Activated CD4-positive, alpha-beta T cell treated with anti-CD3 and anti-CD28 coated beads, Interleukin-2, amount 10 ng/mL, durations not matched to agents 7 days and 5 days (primary cell): Measurements from ENCODE around the gene RSPH6A. TPM values are rescaled to one million over a fixed set of nuclear protein-coding genes. Genes with fewer than 3 reads are reported as not detected.

Experiments used
- CTCF ChIA-PET: fragments of 350-600 bp; sonication (Branson Sonifier 250); formaldehyde crosslinking; loops from one replicate; lab custom pipeline; 2021; ENCODE audit warnings: antibody characterized with exemption; lab: Charles Lee
- POLR2A ChIA-PET: fragments of 350-600 bp; sonication (Branson Sonifier 250); formaldehyde crosslinking; loops from one replicate; lab custom pipeline; 2021; ENCODE audit warnings: antibody characterized with exemption; lab: Charles Lee
- DNase-seq: peaks from one replicate; pipeline ENCODE4 v3.0.0-alpha.2; 2020
- H3K27ac Mint-ChIP-seq: one replicate; pipeline ENCODE4 v1.8.0; 2021; ENCODE audit warnings: mild to moderate bottlenecking, moderate library complexity, mixed read lengths
- H3K27me3 Mint-ChIP-seq: one replicate; pipeline ENCODE4 v1.8.0; 2021; ENCODE audit warnings: mixed read lengths
- H3K36me3 Mint-ChIP-seq: one replicate; pipeline ENCODE4 v1.8.0; 2021; ENCODE audit warnings: low read depth, mixed read lengths
- H3K4me1 Mint-ChIP-seq: one replicate; pipeline ENCODE4 v1.8.0; 2021; ENCODE audit warnings: mixed read lengths
- H3K4me3 Mint-ChIP-seq: one replicate; pipeline ENCODE4 v1.8.0; 2021; ENCODE audit warnings: mild to moderate bottlenecking, moderate library complexity, mixed read lengths
- H3K9me3 Mint-ChIP-seq: one replicate; pipeline ENCODE4 v1.8.0; 2021; ENCODE audit warnings: mixed read lengths
- total RNA-seq, 2 experiments: library from RNA; stranded (reverse); gene quantifications; one replicate each; pipeline ENCODE4 v1.2.3, GENCODE V29; 2021

Gene RSPH6A
- total RNA-seq, 2 experiments from 2014 or later, result 0.42 to 0.57 TPM

DNA sequence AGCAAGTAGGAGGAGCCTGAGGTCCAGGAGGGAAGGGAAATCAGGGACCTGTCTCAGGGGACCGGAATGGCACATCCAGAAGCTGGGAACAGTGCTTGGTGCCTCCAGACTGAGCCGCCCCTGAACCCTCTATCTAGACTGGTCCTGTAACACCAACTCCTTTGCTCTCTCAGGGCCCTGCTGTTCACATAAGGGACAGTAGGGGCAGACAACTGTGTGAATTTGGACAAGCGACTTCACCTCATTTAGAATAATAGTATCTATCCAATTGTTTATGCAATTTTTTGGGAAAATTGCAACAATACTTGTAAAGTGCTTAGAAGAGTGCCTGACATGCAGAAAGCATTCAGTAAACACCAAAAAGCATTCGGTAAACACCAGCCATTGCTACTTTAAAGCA, 33.8 kb upstream of the RSPH6A start:
- DNase-seq, result no peak
- Mint-ChIP-seq H3K27ac (no peak overlapping the region), H3K4me3 (no peak overlapping the region), H3K36me3 (peaks cover 48% of the 10 kb centered on the region), H3K4me1 (peaks cover 1% of the 10 kb centered on the region), H3K27me3 (no peaks in the 10 kb centered on the region), H3K9me3 (no peaks in the 10 kb centered on the region)
- POLR2A ChIA-PET, result no interaction called here
- CTCF ChIA-PET, result interaction anchor here (0.8 kb wide), 1 partner anchor 28 kb away, joined by 3 read pairs; no protein-coding TSS in a partner anchor

DNA sequence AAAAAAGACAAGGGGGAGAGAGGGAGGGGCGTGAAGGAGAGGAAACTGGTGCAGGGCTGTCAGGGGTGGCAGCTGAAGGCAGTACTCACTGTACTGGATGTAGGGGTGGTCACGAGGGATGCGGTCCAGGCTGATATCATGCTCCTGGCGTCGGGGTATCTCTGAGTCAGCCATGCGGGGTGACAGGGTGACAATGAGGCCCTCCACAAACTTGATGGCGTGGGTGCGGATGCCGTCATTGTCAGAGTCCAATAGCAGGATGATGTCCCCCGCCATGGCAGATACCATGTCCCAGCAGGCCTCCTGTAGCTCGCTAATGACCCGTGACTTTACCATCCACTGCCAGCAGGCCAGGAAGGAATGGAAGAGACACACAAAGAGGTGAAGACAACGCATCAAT, 32.6 kb upstream of the RSPH6A start:
- Mint-ChIP-seq H3K4me1 (peaks cover 1% of the 10 kb centered on the region), H3K9me3 (no peaks in the 10 kb centered on the region), H3K27me3 (no peaks in the 10 kb centered on the region), H3K27ac (no peak overlapping the region), H3K4me3 (no peak overlapping the region), H3K36me3 (peaks cover 53% of the 10 kb centered on the region)
- CTCF ChIA-PET, result interaction anchor here (0.6 to 0.9 kb wide), 2 partner anchors 12 to 17 kb away, joined by 3 read pairs; no protein-coding TSS in a partner anchor
- no peak for DNase-seq
- POLR2A ChIA-PET, result no interaction called here

DNA sequence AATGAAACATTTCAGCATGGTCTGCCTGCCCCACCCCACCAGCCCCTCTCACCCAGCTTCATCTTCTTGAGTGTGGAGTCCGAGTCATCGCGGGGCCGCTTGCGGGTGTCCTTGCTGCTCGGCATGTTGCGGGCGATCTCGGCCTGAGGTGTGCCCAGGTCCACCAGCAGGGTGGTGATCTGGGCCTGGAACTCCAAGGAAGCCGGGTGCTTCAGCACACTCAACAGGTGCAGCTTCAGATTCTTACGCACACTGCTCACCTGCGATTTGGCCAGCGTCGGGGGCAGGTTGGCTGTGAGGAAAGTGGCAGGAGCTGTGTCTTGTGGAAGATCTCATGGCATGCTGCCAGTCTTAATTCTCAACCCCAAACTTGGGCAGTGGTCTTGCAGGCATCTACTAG, 27.1 kb upstream of the RSPH6A start:
- H3K9me3 Mint-ChIP-seq, result no peaks in the 10 kb centered on the region
- no peak for DNase-seq
- H3K27ac Mint-ChIP-seq, result no peak overlapping the region
- peaks cover 69% of the 10 kb centered on the region for H3K36me3 Mint-ChIP-seq
- H3K27me3 Mint-ChIP-seq, result no peaks in the 10 kb centered on the region
- CTCF ChIA-PET, result no interaction called here
- H3K4me3 Mint-ChIP-seq, result no peak overlapping the region
- peaks cover 1% of the 10 kb centered on the region for H3K4me1 Mint-ChIP-seq
- POLR2A ChIA-PET, result no interaction called here

DNA sequence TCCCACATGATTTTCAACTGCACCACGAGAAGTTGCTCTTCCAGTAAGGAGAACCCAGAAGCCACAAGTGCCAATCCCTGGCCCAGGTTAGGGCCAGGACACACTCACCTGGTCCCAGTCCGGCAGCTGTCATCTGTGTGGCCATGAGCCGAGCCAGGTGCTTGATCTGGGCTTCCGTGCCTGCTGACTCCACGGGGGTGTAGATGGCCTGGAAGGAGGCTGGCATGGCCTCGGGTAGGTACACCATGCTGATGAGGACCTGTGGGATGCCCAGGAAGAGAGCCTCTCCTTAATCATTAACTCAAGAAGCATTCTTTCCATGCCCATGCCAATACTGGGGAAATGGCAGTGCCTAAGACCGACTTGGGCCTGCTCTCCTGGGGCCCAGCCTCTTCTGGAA, 19.9 kb upstream of the RSPH6A start:
- no peaks in the 10 kb centered on the region for H3K9me3 Mint-ChIP-seq
- ChIA-PET CTCF (interaction anchor here (0.6 to 1.0 kb wide), 3 partner anchors 17 to 29 kb away, joined by 3 to 5 read pairs (median 3); partner anchors contain the start of genes FOXA3 and SYMPK), POLR2A (no interaction called here)
- no peaks in the 10 kb centered on the region for H3K4me1 Mint-ChIP-seq
- peaks cover 60% of the 10 kb centered on the region for H3K36me3 Mint-ChIP-seq
- no peaks in the 10 kb centered on the region for H3K27me3 Mint-ChIP-seq
- no peak for DNase-seq
- no peak overlapping the region for H3K27ac Mint-ChIP-seq
- no peak overlapping the region for H3K4me3 Mint-ChIP-seq

DNA sequence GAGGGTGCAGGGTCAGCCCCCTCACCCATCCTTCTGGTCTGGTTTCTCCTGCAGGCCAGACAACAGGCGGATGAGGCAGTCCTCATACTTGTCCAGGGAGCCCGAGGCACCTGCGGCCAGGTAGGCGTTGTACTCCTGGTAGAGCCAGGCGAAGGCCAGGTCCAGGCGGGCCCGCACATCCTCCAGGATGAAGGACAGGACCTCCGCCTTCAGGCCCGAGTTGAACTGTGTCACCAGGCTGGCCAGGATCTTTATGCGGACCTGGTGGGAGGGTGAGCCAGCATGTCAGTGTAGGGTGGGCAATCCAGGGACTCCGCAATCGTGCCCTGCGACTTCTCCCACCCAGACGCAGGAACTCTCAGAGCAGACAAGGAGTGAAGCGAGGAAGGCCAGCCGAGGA, 13.8 kb upstream of the RSPH6A start:
- ChIA-PET POLR2A (no interaction called here), CTCF (interaction anchor here (1.0 to 2.1 kb wide), 2 partner anchors 12 to 36 kb away, joined by 4 to 9 read pairs; partner anchors contain the start of gene DMWD)
- no peaks in the 10 kb centered on the region for H3K9me3 Mint-ChIP-seq
- H3K4me3 Mint-ChIP-seq, result no peak overlapping the region
- H3K36me3 Mint-ChIP-seq, result peaks cover 54% of the 10 kb centered on the region
- DNase-seq, result no peak
- H3K27me3 Mint-ChIP-seq, result no peaks in the 10 kb centered on the region
- H3K4me1 Mint-ChIP-seq, result no peaks in the 10 kb centered on the region
- H3K27ac Mint-ChIP-seq, result no peak overlapping the region

DNA sequence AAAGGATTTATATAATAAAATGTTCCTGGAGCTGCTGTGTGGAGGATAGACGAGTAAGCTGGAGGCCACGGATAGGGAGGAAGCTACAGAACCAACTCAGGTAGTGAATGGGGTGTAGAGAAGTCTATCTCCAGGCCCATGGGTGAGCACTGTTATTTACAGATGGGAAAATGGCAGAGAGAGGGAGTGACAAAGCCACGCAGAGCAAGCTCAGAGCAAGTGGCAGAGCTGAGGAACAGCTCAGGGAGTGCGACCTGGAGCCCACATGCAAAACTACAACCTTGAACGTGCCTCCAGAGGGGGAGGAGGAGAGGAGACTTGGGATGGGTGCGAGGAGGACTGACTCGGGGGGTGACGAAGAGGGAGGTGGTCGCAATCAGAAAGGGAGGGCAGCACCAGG, 13.4 kb upstream of the RSPH6A start:
- ChIA-PET CTCF (interaction anchor here (2.1 kb wide), 1 partner anchor 12 kb away, joined by 9 read pairs; no protein-coding TSS in a partner anchor), POLR2A (no interaction called here)
- Mint-ChIP-seq H3K4me1 (no peaks in the 10 kb centered on the region), H3K36me3 (peaks cover 52% of the 10 kb centered on the region), H3K9me3 (no peaks in the 10 kb centered on the region), H3K27me3 (no peaks in the 10 kb centered on the region), H3K27ac (no peak overlapping the region), H3K4me3 (no peak overlapping the region)
- DNase-seq, result no peak

DNA sequence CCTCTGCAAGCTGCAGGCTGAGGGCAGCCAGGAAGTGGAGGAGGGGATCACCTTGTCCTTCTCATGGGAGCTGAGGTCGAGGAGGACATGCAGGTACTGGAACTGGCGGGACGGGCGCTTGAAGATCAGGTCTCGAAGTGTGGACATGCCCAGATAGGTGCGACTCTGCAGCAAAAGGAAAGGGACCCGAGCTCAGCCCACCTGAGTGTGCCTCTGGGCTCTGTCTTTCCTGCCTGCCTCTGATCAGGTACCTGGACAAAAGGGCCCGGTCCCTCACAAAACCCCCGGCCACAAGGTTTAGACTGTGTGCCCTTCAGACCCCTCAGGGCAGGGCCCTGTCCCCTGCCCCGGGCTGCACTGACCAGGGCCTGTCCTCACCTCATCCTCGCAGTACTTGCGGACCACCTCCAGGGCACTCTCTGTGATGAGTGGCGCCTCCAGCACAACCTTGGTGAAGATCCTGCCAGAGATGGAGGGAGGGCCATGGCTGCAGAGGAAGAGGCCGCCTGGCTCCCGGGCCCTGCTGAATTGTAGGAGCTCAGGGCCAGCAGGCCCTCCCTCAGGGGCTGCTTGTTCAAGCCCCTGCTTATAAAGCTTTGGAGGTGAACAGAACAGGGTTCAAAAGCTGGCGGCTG, 12.5 kb upstream of the RSPH6A start:
- no peak for DNase-seq

DNA sequence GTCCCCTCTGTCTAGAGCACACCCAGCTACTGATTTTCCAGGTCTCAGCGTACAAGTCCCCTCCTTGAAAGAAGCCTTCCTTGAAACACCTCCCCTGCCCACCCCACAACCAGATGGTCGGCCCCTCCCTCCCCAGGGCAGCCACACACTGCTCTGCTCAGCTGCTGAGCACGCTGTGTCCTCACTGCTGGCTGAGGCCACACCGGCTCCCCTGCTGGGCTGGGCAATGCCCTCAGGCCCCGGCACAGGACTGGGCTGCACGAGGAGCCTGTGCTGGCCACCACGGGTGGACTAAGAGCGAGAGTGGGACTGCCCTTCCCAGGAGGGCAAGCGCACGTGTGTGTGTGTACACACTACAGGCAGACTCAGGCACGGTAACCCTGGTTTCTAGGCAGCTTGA, 11.8 kb upstream of the RSPH6A start:
- CTCF ChIA-PET, result interaction anchor here (0.9 to 2.2 kb wide), 3 partner anchors 10 to 30 kb away, joined by 3 to 15 read pairs (median 9); no protein-coding TSS in a partner anchor
- DNase-seq, result no peak
- peaks cover 45% of the 10 kb centered on the region for H3K36me3 Mint-ChIP-seq
- H3K27me3 Mint-ChIP-seq, result no peaks in the 10 kb centered on the region
- no peaks in the 10 kb centered on the region for H3K4me1 Mint-ChIP-seq
- H3K4me3 Mint-ChIP-seq, result no peak overlapping the region
- no peaks in the 10 kb centered on the region for H3K9me3 Mint-ChIP-seq
- POLR2A ChIA-PET, result no interaction called here
- H3K27ac Mint-ChIP-seq, result no peak overlapping the region

More for the DNA sequence above, 12.5 kb upstream of the RSPH6A start:
- no peaks in the 10 kb centered on the region for H3K4me1 Mint-ChIP-seq
- ChIA-PET POLR2A (no interaction called here), CTCF (interaction anchor here (2.1 kb wide), 1 partner anchor 11 kb away, joined by 9 read pairs; no protein-coding TSS in a partner anchor)
- H3K4me3 Mint-ChIP-seq, result no peak overlapping the region
- H3K9me3 Mint-ChIP-seq, result no peaks in the 10 kb centered on the region
- H3K27ac Mint-ChIP-seq, result no peak overlapping the region
- H3K36me3 Mint-ChIP-seq, result peaks cover 51% of the 10 kb centered on the region
- no peaks in the 10 kb centered on the region for H3K27me3 Mint-ChIP-seq

DNA sequence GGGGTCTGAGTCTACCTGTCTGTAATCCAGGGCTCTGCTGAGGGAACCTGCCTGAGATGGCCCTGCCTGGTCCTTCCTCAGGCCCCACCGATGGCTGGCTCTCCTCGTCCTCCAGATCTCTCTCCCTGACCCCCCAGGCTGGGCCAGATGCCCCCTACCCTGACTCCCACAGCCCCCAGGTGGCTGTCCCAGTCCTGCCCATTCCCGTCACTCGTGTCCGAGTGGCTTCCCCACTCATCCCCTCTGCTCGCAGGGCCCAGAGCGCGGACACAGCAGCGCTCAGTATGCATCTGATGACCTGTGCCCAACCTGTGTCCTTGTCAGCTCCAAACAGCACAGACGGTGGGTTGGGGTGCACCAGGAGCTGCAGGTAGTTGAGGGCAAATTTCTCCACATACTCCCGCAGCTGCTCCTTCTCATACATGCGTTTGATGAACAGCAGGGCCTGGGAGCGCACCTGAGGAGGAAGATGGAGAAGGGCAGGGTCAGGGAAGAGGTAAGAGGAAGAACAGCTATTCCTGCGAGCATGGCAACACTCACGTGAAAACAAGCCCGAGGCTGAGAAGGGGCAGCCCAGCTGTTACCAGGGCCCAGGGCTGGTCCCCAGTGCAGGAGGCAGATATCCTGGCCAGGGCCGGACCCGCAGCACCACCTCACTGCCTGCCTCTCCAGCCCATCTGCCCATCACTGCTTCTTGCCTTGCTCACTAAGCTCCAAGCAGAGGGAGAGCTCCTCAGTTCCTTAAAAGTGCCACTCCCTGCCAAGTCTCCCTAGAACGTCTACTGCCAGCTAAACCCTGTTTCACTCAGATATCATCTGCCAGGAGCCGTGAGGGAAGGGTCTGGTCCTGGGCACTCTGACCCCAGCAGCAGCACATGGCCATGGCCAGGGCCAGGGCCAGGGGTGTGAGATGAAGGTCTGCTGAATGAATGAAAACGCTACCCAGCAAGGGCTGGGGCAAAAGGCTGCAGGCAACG, 11.1 kb upstream of the RSPH6A start:
- no peaks in the 10 kb centered on the region for H3K27me3 Mint-ChIP-seq
- POLR2A ChIA-PET, result no interaction called here

DNA sequence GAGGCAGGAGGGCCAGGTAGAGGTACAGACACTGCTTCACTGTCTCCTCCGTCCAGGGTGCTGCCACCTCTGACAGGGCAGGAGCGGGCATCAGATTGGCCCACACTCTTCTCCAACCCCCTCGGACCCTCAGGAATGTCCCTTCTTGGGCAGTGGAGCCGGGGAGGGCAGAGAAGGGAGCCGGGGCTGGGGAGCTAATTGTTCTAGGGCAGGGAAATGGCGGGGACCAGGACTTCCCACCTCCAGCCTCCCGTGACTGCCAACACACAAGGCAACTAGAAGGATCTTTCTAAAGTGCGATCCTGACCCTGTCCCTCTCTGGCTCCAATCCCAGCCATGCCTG, 10.1 kb upstream of the RSPH6A start:
- ChIA-PET CTCF (interaction anchor here (0.5 to 2.2 kb wide), 3 partner anchors 8 to 429 kb away, joined by 3 to 15 read pairs (median 4); no protein-coding TSS in a partner anchor), POLR2A (no interaction called here)
- Mint-ChIP-seq H3K4me1 (no peaks in the 10 kb centered on the region), H3K27ac (no peak overlapping the region), H3K27me3 (no peaks in the 10 kb centered on the region), H3K9me3 (no peaks in the 10 kb centered on the region), H3K36me3 (peaks cover 38% of the 10 kb centered on the region), H3K4me3 (no peak overlapping the region)
- no peak for DNase-seq

More for the DNA sequence above, 11.1 kb upstream of the RSPH6A start:
- CTCF ChIA-PET, result interaction anchor here (0.5 to 2.2 kb wide), 3 partner anchors 9 to 428 kb away, joined by 3 to 15 read pairs (median 4); no protein-coding TSS in a partner anchor
- H3K4me1 Mint-ChIP-seq, result no peaks in the 10 kb centered on the region
- no peaks in the 10 kb centered on the region for H3K9me3 Mint-ChIP-seq
- H3K36me3 Mint-ChIP-seq, result peaks cover 42% of the 10 kb centered on the region
- no peak for DNase-seq
- no peak overlapping the region for H3K27ac Mint-ChIP-seq
- H3K4me3 Mint-ChIP-seq, result no peak overlapping the region

DNA sequence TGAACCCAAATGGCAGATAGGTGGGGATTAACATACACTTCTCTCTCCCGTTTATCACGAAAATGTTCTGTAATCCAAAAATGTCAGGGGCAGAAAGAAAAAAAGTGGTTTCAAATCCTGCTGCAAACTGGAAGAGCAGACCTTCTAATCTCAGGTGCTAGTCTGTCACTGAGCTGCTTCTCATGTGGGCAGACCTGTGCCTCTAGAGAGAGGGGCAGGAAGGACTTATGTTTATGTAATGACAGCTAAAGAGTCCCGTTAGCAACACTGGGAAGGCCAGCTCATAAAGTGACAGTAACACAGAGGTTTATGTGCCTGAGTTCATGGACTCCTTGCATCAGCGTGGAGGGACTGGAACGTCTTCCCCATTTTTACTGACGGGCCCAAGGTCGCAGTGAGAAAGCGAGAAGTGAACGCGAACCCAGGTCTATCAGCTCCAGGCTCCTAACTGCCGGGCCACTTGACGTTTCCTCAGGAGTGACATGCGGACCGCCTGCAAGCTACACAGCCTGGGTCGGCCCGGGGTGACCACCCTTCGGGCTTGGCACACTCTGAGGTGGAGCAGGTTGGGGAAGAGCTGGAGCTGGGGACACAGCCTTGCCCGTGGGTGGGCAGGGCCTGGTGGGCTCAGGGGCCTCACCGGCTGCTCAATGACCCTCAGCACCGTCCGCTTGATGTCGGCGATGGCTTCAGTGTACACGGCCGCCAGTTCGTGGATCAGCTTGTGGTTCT, 9.6 kb upstream of the RSPH6A start:
- POLR2A ChIA-PET, result no interaction called here
- DNase-seq, result no peak
- Mint-ChIP-seq H3K27me3 (no peaks in the 10 kb centered on the region), H3K4me1 (no peaks in the 10 kb centered on the region), H3K9me3 (no peaks in the 10 kb centered on the region), H3K36me3 (peaks cover 36% of the 10 kb centered on the region), H3K4me3 (no peak overlapping the region), H3K27ac (no peak overlapping the region)
- CTCF ChIA-PET, result interaction anchor here (1.2 to 2.2 kb wide), 3 partner anchors 8 to 54 kb away, joined by 3 to 15 read pairs (median 6); no protein-coding TSS in a partner anchor

DNA sequence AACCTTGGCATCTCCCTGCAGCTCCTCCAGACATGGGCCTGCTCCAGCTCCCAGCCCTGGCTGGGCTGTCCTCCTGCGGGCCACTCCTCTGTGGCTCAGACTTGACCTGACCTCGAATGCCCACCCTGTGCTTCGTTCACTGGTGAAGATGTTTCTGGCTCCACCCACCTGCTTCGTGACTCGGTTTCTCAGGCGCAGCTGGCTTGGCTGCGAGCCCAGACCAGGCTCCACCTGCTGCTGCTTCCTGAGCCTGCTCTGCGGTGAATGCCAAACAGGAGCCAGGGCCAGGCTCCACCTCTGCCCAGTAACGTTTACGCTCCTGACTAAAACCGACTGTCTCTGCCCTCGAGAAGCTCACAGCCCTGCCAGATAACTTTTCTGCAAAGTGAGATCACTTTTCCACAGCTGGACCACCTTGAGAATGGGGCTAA, 8.9 kb upstream of the RSPH6A start:
- POLR2A ChIA-PET, result no interaction called here
- Mint-ChIP-seq H3K36me3 (peaks cover 29% of the 10 kb centered on the region), H3K4me1 (no peaks in the 10 kb centered on the region), H3K27ac (no peak overlapping the region), H3K4me3 (no peak overlapping the region), H3K27me3 (no peaks in the 10 kb centered on the region), H3K9me3 (no peaks in the 10 kb centered on the region)
- DNase-seq, result no peak
- CTCF ChIA-PET, result interaction anchor here (1.1 to 1.5 kb wide), 3 partner anchors 22 to 53 kb away, joined by 3 to 6 read pairs (median 3); no protein-coding TSS in a partner anchor
